HG03457 (cell line): ENCODE measurements around the gene FAM83D.
A peak's percentile ranks its signal among the peaks of the same experiment; 100 is the strongest.

Experiments used
- ATAC-seq: cut with Tn5 transposase; IDR thresholded peaks from one replicate; pipeline ENCODE4 v1.9.1; 2021; ENCODE audit warnings: moderate number of reproducible peaks; ENCODE audit not compliant: unreplicated experiment

FAM83D gene, protein sequence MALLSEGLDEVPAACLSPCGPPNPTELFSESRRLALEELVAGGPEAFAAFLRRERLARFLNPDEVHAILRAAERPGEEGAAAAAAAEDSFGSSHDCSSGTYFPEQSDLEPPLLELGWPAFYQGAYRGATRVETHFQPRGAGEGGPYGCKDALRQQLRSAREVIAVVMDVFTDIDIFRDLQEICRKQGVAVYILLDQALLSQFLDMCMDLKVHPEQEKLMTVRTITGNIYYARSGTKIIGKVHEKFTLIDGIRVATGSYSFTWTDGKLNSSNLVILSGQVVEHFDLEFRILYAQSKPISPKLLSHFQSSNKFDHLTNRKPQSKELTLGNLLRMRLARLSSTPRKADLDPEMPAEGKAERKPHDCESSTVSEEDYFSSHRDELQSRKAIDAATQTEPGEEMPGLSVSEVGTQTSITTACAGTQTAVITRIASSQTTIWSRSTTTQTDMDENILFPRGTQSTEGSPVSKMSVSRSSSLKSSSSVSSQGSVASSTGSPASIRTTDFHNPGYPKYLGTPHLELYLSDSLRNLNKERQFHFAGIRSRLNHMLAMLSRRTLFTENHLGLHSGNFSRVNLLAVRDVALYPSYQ

GRCh38 chr20:38926142-38926933 is at the start of gene FAM83D:
FAM83D (plus strand) TSS chr20:38926417; CDS start chr20:38926443, 26 bp downstream.
- peak; percentile 87 for ATAC-seq

GRCh38 chr20:38877483-38877882 is 48.7 kb upstream of the FAM83D start:
- ATAC-seq, result no peak

- ATAC-seq, result no peak
These were observed 47.4 kb upstream of the FAM83D start for GRCh38 chr20:38878866-38879265.

- no peak for ATAC-seq
These were observed 45.1 kb upstream of the FAM83D start for GRCh38 chr20:38880952-38881735.

GRCh38 chr20:38881806-38882440 is 44.3 kb upstream of the FAM83D start:
- ATAC-seq, result no peak

DNA sequence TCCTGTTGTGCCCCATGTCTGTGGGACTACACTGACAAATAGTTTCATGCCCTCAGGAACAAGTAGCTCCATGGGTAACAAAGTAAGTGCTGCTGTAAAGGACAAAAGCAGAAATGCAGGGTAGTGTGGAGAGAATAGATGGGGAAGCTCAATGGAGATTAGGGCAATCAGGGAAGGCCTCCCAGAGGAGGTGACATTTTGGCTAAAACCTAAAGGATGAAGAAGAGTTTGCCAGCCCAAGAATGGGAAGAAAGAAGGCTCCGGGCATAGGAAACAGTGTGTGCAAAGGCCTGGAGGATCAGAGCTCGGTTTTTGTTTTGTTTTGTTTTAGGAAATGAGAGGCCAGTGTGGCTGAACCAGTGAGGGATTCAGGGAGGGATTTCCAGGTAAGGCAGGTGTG is 43.6 kb upstream of the FAM83D start:
- ATAC-seq, result no peak

DNA sequence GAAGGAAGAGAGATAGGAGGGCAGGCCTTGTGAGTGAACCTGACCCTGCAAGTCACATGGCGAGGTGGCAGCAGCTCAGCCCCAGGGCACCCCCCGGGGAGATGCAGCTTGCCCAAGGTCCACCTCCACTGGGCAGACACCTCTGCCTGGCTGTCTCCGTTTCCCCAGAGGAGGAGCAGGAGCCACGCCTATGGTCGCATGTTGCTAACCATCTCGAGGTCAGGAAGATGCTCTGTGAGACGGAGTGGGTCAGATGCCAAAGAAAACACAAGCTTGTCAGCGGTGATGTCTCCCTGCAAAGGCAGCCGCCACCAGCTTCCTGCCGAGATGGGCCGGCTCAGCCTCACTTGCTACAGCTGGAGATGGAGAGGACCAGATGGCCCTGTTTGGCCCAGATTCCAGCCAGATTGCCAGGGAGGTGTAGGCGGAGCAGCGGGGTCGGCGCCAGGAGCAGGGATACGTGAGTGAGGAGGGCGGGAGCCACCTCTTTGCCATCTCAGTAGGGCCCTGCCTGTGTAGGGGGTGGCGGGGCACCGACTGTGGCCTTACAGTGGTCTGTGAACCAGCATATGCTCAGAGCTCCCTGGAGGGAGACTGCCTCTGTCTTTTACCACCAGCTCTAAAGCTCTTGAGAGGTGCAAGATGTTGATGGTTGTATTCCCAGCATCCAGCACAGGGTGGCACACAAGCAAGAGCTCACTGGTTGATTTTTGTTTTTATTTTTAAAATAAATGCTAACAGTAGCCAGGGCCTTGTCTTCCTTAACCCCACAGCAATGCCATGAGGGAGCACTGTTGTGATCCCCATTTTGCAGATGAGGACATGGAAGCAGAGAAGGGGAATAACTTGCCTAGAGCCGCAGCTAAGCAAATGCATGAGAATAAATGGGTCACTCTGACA is 42.9 kb upstream of the FAM83D start:
- ATAC-seq, result no peak

- ATAC-seq, result no peak
These were observed 42.1 kb upstream of the FAM83D start for GRCh38 chr20:38883981-38884733.

GRCh38 chr20:38885357-38885756 is 40.9 kb upstream of the FAM83D start:
- no peak for ATAC-seq

DNA sequence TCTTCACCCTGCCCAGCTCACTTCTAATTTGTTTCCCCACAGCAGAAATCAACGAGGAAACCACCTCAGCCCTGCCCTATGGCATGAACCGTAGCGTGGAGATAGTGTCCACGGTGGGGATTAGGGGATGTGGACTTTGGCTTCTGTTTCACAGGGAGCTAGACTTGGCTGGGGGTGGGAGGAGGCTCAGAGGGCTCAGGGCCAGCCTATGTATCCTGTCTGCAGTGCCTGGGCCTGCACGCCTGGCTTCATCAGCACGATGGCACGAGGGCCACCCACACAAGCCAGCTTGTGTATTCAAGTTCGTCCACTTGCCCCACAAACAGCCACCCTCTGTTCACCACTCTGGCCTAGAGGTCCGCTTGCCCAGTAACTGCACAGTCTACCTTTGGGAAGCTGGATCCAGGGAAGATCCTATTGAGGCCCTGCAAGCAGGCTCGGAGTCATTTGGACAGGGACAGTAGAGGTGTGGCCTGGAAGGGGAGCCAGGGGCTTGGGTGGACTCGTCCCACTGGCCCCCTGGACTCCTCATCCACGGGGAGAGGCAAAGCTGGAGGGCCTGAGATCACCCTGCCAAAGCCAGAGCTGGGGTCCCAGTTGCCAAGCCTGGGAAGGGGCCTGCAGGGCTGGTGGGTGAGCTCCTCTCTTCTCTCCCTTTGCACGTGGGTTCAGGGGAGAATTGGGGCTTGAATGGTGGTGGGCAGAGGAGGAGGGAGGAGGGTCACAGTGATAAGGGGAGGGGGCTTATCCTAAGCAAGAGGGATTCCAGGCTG is 38.0 kb upstream of the FAM83D start:
- ATAC-seq, result no peak

DNA sequence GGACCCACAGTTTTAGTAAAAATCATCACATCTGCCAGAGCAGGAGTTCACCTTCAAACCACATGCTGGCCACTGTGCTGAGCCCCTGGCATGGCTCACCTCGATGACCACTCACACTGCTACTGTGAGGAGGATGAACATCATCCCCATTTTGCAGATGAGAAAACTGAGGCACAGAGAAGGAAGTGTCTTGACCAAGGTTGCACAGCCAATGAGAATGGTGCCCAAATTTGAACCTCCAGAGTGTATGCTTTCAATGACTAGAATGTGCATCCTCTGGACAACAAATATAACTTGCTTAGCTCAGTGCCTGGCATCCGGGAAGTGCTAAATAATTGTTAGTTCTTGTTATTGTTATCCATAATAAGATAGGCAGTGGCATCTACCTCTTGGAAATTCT is 37.2 kb upstream of the FAM83D start:
- ATAC-seq, result no peak

GRCh38 chr20:38889792-38890496 is 36.3 kb upstream of the FAM83D start:
- ATAC-seq, result no peak

DNA sequence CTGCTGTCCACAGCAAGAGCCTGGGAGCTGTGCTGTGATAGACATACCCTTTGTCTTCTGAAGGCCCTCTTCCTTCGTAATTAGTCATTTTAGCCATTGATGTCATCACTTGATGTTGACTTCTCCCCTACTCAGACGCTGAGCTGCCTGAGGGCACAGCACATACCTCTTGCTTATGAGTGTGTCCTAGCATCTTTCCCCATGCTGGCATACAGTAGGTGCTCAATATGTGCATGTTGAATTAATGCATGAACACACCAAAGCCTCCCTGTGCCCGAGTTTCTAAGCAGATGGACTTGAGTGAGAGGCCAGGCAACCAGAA is 35.8 kb upstream of the FAM83D start:
- no peak for ATAC-seq

- no peak for ATAC-seq
These were observed 33.9 kb upstream of the FAM83D start for GRCh38 chr20:38892091-38892981.

DNA sequence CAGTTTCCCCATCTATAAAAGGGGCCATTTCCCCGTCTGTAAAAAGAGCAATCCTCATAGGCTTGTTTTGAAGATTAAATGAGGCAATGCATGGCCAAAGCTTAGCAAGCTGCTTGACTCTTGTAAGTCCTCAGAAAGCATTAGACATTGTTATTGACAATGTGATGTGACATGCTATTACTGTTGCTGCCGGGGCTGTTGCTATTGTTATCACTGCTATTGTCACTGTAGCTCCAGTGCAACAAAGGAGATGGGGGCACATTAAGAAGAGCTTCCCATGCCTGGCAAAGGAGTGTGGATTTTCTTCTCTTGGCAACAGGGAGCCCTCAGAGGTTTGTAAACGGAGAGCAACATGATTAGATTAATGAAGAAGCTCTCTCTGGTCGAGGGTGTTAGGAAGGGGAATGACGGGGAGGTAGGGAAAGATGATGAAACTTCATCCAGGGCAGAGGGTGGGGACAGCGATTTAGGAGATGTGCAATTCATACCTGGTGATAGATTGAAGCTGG is 33.1 kb upstream of the FAM83D start:
- no peak for ATAC-seq

- no peak for ATAC-seq
These were observed 32.6 kb upstream of the FAM83D start for GRCh38 chr20:38893565-38894090.
